RWPE1 (cell line): ENCODE data around the gene UBXN7.
"Not testable (repeated sequence)": the region's sequence is repeated elsewhere in the genome, so short reads cannot be mapped to it uniquely, and the experiment has no call there.

Source experiments
- CTCF ChIA-PET: fragments of 350-600 bp; sonication (Branson Sonifier 250); formaldehyde crosslinking; extraction: SDS; loops from one replicate; lab custom pipeline; 2021; lab: Yijun Ruan, JAX
- POLR2A ChIA-PET: fragments of 400-600 bp; formaldehyde crosslinking; extraction: SDS; loops from one replicate; lab custom pipeline; 2020; ENCODE audit warnings: antibody characterized with exemption; ENCODE audit not compliant: low non-redundant PET; lab: Yijun Ruan, JAX
- DNase-seq: peaks from one replicate; pipeline ENCODE4 v3.0.0; 2012; ENCODE audit warnings: low spot score
- H3K27ac ChIP-seq: fragments of 450-650 bp; 2 replicates; pipeline ENCODE4 v1.5.1; 2017
- CTCF ChIP-seq: fragments of 450-650 bp; conservative IDR thresholded peaks from 2 replicates; pipeline ENCODE4 v1.5.1; 2017; ENCODE audit warnings: low read depth, mild to moderate bottlenecking

Gene UBXN7

GRCh38 chr3:196432137-196432879 lies at the start of gene UBXN7:
Gene UBXN7 (minus strand): TSS chr3:196432427. CDS start chr3:196432399, 28 bp downstream.
- H3K27ac ChIP-seq = peak within 1 kb of the TSS; percentile 90
- ChIA-PET POLR2A (interaction anchor here (0.6 kb wide), 1 partner anchor 41 kb away, joined by 6 read pairs; no protein-coding TSS in a partner anchor), CTCF (no interaction called here)
- TF ChIP-seq CTCF = no peak
- peak; percentile 100 for DNase-seq

DNA sequence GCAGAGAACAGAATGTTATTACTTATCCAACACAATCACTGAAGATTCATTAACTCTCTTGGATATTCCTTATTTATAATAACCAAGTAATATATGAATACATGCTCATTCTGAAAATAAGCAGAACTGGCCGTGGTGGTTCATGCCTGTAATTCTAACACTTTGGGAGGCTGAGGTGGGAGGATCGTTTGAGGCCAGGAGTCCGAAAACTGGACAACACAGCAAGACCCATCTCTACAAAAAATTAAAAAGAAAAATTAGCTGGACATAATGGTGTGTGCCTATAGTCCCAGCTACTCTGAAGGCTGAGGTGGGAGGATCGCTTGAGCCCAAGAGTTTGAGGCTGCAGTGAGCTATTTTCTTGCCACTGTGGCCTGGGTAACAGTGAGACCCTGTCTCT lies 45.5 kb upstream of the UBXN7 start:
- CTCF ChIA-PET = interaction anchor here (0.6 to 0.7 kb wide), 3 partner anchors 9 to 243 kb away, joined by 3 to 4 read pairs (median 3); no protein-coding TSS in a partner anchor
- DNase-seq = no peak
- TF ChIP-seq CTCF = no peak
- no peak overlapping the region for H3K27ac ChIP-seq
- POLR2A ChIA-PET = no interaction called here

DNA sequence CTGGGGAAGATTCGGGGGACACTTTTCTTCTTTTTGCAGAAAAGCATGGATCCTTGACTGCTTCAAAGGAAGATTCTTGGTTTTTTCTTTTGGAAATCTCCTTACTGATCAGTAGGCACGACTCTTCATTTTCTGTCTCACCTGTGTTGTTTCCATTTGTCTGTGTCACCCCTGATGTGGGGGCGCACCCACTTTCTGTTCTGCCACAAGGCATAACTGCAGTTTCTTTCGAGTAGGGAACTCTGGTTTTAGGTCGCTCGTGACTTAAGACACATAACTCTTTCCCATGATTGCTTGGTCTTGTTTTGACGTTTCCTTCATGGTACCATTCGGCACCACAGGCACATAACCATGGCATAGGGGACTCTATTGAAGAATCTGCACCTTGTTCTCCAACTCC lies 40.1 kb upstream of the UBXN7 start:
- DNase-seq = no peak
- H3K27ac ChIP-seq = no peak overlapping the region
- TF ChIP-seq CTCF = no peak
- ChIA-PET CTCF (no interaction called here), POLR2A (no interaction called here)

DNA sequence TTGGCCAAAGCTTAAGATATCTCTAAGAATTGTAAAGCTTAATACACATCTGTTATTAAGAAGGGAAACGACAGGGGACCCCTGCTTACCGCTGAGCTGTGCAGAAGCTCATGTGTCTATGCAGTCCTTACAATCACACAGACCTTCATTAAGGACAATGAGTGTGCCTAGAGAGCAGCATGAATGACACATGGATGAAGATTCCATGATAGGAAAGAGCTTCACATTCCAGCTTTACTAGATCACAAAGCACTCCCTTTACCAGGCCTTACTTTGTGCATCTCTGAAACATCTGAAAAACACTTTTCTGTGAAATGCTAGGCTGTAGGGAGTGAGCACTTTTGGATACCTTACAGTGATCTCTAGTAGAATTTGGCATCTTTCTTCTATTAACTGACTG lies 39.3 kb upstream of the UBXN7 start:
- DNase-seq = no peak
- TF ChIP-seq CTCF = no peak
- no peak overlapping the region for H3K27ac ChIP-seq
- CTCF ChIA-PET = interaction anchor here (0.6 kb wide), 1 partner anchor 292 kb away, joined by 5 read pairs; no protein-coding TSS in a partner anchor
- POLR2A ChIA-PET = no interaction called here

DNA sequence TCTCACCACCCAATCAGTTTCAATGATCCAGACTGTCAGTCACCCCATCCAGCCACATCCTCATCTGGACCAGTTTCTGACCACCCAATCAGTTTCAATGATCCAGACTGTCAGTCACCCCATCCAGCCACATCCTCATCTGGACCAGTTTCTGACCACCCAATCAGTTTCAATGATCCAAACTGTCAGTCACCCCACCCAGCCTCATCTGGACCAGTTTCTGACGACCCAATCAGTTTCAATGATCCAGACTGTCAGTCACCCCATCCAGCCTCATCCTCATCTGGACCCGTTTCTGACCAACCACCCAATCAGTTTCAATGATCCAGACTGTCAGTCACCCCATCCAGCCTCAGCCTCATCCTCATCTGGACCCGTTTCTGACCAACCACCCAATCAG lies 38.0 kb upstream of the UBXN7 start:
- DNase-seq, H3K27ac ChIP-seq, CTCF ChIA-PET, POLR2A ChIA-PET: not testable (repeated sequence)

GRCh38 chr3:196463804-196464203 lies 31.6 kb upstream of the UBXN7 start:
- TF ChIP-seq CTCF = no peak
- no peak overlapping the region for H3K27ac ChIP-seq
- ChIA-PET CTCF (interaction anchor here (0.5 kb wide), 1 partner anchor 768 kb away, joined by 3 read pairs; no protein-coding TSS in a partner anchor), POLR2A (no interaction called here)
- no peak for DNase-seq

GRCh38 chr3:196463478-196463756 lies 31.2 kb upstream of the UBXN7 start:
- no peak overlapping the region for H3K27ac ChIP-seq
- no peak for DNase-seq
- ChIA-PET CTCF (no interaction called here), POLR2A (no interaction called here)
- no peak for TF ChIP-seq CTCF

- POLR2A ChIA-PET, H3K27ac ChIP-seq, DNase-seq, CTCF ChIA-PET: not testable (repeated sequence)
These were observed 30.7 kb upstream of the UBXN7 start for GRCh38 chr3:196462680-196463477.
